DMS153 (cell line): ENCODE measurements around the gene OR4E1.
"Not testable (repeated sequence)": the region's sequence is repeated elsewhere in the genome, so short reads cannot be mapped to it uniquely, and the experiment has no call there.

Source experiments
- DNase-seq: peaks from one replicate; lab custom pipeline; 2025; lab: John Stamatoyannopoulos, UW

The OR4E1 gene, protein sequence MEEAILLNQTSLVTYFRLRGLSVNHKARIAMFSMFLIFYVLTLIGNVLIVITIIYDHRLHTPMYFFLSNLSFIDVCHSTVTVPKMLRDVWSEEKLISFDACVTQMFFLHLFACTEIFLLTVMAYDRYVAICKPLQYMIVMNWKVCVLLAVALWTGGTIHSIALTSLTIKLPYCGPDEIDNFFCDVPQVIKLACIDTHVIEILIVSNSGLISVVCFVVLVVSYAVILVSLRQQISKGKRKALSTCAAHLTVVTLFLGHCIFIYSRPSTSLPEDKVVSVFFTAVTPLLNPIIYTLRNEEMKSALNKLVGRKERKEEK

DNA sequence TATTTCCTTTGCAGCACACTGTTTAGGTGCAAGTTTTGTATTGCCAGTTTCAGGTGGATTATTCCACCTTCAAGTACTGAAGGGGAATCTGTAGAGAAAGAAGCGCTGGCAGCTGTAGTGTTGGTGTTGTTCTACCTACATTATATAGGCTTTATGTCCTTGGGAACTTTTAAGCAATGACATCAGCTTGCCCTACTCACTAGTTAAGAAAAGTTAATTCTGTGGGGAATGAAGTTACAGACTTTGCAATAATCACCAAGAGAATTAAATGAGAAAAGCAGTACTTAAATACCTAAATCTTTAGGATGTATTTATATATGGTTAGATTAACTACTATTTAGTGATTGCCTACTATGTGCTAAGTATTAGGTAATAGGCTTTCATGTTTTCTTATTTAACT, at the start of gene OR4E1:
OR4E1 (minus strand) TSS at position 101 of the 400 bp plus-strand sequence. CDS start 2,883 bp downstream, outside the sequence.
- no peak for DNase-seq

DNA sequence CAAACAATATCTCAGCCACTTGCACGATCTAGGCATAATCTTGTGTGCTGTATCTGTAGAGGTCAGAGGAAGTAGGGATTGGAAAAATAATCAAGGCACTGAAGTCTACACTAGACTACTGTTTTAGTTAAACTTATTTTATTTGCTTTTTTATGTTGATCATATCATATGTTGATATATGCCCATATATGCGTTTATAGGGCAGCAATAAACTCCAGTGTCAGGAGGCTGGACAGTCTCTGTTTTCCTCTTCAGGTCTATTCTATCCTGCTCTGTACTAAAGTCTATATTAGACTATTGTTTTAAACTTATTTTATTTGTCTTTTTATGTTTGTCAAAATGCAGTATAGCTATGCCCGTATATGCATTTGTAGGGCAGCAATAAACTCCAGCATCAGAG, 47.9 kb upstream of the OR4E1 start:
- DNase-seq = no peak

DNA sequence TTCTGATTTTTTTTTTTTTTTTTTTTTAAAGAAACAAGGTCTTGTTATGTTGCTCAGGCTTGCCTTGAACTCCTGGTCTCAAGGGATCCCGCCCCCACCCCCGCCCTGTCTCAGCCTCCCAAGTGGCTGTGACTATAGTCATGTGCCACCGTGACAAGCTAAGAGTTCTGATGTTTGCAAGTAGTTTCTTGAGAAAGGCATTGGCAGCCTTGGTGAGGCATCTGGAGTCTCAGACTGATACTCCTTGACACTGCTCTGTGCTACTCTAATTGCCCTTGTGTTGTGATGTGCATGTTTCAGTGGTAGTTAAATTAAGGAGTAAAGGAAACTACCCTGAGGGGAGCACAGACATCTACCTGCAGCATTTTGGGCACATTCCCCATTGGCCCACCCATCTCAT, 46.2 kb upstream of the OR4E1 start:
- no peak for DNase-seq

DNA sequence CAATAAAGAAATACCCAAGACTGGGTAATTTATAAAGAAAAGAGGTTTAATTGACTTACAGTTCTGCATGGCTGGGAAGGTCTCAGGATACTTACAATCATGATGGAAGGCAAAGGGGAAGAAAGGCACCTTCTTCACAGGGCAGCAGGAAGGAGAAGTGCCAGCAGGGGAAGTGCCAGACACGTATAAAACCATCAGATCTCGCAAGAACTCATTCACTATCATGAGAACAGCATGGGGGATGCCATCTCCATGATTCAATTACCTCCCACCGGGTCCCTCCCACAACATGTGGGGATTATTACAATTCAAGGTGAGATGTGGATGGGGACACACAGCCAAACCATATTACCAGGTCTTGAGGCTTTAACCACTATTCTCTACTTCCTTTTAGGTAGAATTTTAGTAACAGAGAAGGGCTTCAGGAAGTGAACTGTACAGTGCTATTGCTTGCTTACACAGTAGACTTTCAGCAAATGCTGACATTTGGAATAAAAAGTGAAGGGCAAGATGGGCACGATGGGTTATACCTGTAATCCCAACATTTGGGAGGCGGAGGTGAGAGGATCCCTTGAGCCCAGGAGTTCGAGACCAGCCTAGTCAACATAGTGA, 40.8 kb upstream of the OR4E1 start:
- DNase-seq = no peak

DNA sequence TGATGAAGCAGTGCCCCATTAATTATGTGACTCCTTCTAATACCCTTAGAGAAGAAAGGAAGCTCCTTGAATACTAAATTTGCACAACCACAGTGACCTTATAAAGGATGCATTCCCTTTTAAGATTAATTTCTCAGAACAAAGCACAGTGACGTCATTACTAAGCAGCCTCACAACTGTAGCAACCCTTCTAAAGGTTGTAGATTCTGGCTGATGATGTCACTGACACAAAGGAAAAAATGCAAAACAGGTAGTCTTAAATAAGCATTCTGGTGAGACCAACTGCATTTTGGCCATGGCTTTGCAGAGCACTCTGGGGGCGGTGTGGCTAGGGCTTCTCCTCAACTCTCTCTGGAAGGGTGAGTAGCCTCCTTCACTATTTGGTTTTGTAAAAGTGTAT, 38.4 kb upstream of the OR4E1 start:
- no peak for DNase-seq

DNA sequence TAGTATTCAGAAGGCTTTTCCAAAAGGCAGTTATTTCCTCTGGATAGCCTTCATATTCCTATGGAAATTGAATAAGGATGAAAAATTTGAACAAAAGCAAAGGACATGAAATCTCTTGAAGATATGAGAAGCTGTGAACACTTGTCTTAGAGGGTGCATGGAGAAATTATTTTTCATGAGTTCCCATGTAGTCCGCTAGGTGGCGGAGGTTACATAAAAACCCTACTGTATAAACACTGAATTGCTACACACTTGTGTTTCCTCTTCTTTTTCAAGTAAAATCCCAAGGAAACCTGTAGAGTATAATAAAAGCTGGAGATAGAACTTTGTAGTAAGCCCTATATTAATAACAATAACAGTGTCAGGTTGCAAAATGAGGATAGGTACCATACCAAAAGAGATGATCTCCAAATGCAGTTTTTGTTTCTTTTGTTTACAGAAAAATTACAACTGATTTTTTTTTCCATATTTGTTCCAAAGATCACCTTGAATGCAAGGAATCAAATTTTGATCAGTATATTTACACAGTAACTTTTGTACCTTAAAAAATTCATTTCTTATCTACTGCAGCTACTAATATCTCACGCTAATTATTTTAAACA, 37.8 kb upstream of the OR4E1 start:
- no peak for DNase-seq

DNA sequence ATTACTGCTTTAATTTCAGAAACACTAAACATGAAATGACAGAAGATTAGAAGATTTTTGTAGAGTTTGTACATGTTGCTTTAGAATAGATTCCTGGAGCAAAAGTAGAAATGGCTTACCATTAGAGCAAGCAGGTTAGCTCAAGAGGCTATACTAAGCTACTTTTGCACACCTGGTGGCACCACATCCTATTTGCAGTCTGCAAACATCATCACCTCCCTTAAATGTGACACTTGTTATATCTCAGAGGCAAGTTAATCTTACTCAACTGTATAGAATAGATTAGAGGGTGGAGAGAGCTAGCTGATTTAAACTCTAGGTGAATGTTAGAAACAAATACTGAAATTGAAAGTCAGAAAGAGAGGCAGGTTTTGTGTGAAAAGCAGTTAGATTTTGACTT, 30.7 kb upstream of the OR4E1 start:
- peak; percentile 15 for DNase-seq

DNA sequence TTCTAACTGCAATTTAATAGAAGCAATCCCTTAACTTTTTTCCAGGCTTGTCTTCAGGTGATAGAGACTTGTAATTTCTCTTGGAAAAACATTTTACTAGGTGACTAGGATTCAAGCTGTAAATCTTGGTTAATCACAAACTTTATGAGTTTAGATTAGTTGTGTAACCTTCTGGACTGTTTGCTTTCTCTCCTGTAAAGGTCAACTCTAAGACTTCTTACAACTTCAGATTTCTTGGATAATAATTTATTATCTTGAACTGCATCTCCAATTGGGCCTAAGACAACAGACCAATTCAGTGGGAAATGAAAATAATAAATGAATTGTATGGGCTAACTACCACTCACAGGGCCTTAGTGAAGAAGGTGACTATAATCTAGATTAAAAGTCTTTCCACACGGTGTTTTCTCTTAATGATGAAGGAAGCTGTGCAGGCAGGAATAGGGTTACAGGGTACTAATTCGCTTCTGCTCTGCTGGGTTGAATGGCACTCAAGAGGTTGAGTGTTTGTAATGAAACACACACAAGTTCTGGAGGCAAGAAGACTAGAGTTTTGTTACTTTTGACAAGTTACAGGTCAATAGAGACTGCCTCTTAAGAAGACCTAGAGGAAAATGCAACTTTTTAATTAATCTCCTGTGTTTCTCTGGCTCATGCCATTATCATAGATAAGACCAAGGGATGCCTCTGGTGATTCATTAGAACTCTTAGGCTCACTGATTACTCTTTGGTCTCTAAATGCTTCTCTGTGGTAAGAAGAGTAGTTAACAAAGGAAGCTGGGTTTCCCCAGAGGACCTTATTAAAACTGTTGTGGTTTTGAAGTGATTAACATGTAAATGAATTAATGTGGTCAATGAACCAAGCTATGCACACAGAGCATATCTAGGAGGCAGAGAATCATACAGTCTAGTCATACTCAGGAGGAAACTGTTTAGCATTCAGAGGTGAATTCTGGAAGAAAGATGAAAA, 30.0 kb upstream of the OR4E1 start:
- no peak for DNase-seq

DNA sequence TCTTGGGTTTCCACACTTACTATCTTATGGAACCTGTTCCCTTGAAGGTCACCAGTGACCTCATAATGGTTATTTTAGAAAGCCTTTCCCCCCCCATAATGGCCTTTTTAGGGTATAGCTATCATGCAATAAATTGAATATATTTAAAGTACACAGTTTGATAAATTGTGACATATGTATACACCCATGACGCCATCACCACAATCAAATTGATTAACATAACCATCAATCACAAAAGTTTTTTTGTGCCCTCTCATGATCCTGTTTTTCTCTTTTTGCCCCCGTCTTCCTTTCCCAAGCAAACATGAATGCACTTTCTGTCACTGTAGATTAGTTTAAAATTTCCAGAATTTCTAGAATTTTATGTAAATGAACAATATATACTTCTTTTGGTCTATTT, 28.7 kb upstream of the OR4E1 start:
- DNase-seq = no peak

DNA sequence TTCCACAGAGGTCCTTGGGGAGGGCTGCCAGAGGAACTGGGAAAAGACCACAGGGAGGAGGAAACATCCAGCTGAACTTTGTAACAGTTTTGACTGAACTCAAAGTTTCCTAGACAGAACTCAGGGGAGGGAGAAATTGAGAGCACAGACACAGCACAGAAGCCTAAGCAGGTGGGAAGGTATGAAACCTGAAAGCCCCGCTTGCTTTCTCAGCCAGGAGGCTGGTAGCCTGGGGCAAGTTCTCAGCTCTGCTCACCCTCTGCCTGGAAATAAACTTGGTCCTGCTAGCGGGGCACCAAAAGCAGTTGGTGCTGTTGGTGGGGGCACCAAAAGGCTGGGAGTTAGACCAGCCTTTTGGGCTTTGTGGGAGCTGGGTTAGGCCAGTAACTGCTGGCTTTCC, 25.9 kb upstream of the OR4E1 start:
- DNase-seq = no peak

DNA sequence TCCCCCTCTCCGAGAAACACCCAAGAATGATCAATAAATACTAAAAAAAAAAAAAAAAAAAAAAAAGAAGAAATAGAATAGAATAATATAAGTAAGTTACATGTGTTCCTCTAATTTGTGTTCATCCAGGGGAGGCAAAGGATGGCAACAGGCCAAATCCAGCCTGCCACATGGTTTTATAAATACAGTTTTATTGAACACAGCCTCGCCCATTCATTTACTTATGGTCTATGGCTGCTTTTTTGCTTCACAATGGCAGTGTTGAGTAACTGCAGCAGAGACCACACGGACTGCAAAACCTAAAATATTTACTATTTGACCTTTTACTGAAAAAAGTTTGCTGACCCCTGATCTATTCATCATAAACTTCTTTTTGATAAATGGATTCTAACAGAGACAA, 24.9 kb upstream of the OR4E1 start:
- DNase-seq = not testable (repeated sequence)

DNA sequence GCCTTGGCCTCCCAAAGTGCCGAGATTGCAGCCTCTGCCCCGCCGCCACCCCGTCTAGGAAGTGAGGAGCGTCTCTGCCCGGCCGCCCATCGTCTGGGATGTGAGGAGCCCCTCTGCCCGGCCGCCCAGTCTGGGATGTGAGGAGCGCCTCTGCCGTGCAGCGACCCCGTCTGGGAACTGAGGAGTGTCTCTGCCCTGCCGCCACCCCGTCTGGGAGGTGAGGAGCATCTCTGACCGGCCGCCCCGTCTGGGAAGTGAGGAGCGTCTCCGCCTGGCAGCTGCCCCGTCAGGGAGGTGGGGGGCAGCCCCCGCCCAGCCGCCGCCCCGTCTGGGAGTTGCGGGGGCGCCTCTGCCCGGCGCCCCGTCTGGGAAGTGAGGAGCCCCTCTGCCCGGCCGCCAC, 24.0 kb upstream of the OR4E1 start:
- DNase-seq = not testable (repeated sequence)

DNA sequence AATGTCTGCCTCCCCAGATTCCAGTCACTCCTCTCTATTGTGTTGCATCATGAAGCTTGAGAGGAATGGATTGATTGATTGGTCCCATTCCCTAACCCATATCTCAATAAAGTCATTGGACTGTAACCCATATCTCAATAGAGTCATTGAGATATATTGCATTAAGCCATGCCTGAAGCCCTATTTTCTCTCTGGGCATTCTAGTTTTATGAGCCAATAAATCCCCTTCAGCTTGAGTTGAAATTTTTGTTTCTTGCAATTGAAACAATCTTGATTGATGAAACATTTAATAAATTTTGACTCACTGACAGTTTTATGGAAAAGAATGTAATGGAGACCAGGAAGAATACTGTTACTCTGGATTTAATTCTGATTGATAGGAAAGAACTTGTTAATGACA, 20.8 kb upstream of the OR4E1 start:
- DNase-seq = no peak

DNA sequence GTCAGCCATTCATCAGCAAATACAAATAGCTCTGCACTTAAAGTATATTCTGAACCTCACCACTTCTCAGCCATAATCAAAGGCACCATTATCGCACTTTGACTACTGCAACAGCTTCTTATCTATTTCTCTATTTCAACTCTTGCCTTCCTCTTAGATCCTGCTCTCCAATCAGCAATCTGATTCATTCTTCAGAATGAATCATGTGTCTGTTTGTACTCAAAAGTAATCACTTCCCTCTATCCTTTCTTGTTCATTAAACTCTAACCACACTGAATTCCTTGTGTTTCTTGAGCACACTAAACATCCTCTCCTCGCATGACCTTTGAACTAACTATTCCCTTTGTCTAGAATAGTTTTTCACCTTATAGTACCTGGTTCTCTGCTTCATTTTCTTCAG, 12.8 kb upstream of the OR4E1 start:
- DNase-seq = no peak

DNA sequence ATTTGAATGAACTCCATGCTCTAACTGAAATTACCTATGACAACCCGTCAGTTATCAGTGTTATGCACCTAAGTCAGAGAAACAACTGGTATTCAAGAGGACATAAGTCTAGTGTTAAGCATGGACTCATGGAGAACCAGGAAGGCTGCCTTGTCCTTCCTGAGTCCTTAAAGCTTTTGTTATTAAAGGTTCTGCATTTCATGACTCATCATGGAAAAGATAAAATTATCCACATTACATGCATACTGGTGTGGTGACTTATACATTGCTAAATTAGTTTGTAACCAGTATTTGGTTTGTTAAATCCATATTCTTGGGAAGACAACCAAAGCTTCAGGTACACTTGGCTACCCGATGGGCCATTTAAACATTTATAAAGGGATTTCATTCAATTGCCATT, 6.5 kb upstream of the OR4E1 start:
- DNase-seq = no peak

DNA sequence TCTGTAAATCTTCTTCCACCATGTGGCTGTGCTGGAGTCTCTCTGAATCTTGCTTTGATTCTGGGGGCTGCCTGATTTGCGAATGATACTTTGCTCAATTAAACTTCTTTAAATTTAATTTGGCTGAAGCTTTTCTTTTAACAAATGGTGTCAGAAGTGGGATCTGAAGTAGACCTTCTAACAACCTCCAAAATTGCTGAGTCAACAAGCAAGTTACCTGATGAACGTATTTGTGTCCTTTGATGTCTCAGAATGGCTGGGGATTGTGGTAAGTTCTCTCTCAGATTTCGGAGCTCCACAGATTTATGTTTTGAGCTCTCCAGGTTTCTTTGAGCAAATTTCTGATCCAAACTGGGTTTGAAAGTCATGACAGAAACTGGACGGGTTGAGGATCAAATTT, 1.9 kb upstream of the OR4E1 start:
- DNase-seq = no peak

DNA sequence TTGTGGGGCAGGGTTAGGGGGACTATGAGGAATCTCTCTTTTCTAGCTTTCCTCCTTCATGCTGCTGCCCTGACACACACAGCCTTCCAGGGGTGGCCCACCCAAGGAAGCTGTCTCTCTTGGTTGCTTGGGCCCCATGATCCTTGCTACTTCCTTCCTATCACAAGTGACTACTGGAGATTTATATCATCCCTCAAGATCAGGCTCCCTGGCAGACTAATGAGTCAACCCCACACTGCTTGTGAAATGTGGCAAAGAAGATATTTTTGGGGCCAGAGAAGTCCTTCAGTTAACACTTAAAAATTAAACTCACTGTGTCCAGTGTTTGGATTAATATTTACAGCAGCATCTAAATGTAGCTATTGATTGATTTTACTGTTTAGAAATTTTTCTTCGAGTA, 1.5 kb downstream of the OR4E1 start:
- no peak for DNase-seq

DNA sequence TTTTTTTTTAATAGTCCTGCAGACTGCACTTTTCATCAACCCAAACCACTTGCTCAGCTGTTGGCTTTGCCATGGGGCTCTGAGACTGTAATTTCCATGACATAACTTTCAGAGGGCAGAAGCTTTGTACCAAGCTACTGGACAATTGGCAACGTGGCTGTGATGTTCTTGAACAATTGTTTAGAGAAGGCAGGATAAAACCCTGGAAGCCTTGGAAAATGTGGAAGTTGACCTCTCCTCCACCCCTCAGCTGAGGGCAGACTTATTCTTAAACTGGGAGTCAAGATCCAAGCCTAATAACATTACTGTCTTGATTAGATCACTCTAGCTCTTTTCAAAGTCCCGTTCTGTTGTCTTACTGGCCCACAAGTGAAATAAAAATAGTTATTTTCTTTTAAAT, 2.2 kb downstream of the OR4E1 start:
- DNase-seq = no peak

DNA sequence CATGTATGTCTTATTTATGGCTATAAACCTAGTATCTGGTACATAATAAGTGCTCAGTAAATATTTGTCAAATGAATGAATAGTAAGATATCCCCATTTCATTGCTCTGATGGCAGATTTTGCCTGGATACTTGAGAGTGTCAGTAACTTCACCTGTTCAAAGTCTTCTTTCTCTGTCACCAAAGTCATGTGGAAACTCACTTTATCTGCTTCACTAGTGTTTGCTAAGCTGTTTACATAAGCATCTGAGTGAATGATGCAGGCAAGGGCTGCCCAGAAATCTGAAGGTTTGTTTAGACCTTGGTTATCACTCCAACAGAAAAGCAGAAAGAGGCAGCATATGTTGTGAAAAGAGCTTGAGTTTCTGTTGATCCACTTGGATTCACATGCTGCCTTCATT, 4.3 kb downstream of the OR4E1 start:
- no peak for DNase-seq

DNA sequence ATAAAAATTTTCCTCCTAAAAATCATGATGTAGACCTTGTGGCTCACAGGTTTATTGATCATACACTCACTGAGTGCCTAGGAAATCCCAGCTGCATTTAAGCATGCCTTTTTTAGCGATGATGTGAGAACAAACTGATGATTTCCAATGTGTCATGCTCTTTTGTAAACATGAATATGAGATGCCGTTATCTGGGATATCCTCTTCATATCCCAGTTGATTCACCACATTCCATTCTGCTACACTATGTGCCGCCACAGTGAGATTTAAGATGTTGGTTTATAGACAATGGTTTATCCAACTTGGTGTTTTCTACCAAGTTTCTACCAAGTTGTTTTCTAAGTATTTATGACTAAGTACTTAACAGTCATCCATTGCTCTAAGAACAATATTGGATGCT, 5.2 kb downstream of the OR4E1 start:
- no peak for DNase-seq

DNA sequence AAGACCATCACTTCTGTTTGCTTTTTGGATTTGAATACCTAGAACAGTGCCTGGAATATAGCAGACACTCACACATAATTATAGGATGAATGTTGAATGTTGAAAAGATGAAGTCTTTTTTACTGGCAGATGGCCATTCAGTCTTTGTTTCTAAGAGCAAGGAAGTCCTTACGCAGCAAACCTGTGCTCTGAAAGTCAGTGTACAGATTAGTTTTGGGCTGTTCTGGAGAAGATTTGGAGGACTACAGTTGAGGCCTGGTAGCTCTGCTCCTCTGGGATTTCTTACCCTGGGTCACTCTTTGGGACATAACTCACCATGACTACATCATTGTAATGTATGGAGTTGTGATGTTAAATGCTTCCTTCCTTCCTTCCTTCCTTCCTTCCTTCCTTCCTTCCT, 16.6 kb downstream of the OR4E1 start:
- DNase-seq = no peak

DNA sequence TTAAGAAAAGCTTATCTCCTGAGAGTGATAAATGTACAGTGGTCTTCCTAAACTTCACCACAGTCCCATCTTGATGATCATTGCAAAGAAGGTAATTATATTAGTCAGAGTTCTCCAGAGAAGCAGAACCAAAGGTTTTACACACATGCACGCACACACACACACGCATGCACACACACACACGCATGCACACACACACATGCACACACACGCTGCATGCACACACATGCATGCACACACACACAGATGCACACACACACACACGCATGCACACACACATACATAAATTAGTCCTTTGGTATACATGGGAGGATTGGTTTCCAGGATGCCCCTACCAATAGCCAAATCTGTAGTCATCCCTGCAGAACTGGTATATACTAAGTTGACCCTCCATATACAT, 19.4 kb downstream of the OR4E1 start:
- no peak for DNase-seq
